Activated CD4-positive, alpha-beta T cell treated with anti-CD3 and anti-CD28 coated beads, Interleukin-2, amount 50 U/mL, for 24 hours (primary cell): ENCODE measurements around the gene CHAF1B.
A peak's percentile ranks its signal among the peaks of the same experiment; 100 is the strongest.

ENCODE experiments used
- DNase-seq, 2 donors: peaks; one replicate each; pipeline ENCODE4 v3.0.0-alpha.2; 2020; ENCODE audit warnings: low read depth in 1 of 2, low spot score in 1 of 2

Gene CHAF1B

GRCh38 chr21:36425286-36425685 is 40.1 kb downstream of the CHAF1B start:
- no peak for DNase-seq

- no peak for DNase-seq
Observed at GRCh38 chr21:36427502-36427901, 42.3 kb downstream of the CHAF1B start.

DNA sequence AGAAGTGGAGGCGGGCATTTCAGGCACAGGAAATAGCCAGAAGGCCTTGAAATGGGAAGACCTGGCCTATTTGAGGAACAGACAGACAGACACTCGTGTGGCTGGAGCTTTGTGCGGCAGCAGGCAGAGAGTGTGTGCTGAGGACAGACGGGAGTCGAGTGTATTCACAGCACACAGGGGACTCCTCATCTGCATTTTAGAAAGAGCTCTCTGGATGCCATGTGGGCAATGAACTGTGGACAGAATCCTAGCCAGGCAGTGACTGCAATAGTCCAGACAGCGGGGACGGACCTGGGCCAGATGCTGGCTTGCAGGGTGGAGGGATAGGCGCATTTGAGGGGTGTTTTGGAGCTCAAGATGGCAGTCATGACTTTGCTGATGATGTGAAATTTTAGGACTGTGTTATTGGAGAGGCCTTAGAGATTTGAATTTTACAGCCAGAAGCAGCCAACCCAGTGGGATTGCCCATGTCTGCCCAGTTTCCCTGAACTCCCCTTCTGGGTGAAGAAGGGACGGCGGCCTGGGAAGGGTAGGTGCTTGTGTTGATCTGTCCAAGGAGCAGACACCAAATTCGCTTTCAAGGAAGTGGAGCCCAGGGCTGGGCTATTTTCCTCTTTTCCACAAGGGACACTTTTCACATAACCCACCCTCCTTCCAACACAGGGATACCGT is 43.7 kb downstream of the CHAF1B start:
- no peak for DNase-seq

- peak; percentile 26 to 57 for DNase-seq
Observed at GRCh38 chr21:36429947-36430546, 44.9 kb downstream of the CHAF1B start.

DNA sequence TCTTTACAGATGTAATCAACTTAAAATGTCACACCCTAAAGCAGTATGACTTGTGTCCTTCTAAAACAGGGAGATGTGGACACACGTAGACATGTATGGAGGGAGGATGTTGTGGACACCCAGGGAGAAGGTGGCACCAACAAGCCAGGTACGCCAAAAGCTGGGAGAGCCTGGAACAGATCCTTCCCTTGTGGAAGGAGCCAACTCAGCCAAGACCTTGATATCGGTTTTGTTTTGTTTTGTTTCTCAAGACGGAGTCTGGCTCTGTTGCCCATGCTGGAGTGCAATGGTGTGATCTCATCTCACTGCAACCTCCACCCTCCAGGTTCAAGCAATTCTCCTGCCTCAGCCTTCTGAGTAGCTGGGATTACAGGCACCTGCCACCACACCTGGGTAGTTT is 45.6 kb downstream of the CHAF1B start:
- no peak for DNase-seq

DNA sequence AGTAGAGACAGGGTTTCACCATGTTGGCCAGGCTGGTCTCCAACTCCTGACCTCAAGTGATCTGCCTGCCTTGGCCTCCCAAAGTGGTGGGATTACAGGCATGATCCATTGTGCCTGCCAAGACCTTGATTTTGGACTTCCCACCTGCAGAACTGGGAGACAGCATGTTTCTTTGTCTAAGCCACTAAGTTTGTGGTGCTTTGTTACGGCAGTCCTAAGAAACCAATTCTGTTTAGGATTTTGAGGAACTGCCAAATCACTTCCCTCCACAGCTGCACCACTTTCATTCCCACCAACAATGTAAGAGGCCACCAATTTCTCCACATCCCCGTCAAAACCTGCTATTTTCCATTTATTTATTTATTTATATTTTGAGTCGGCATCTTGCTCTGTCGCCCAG is 46.1 kb downstream of the CHAF1B start:
- DNase-seq, result no peak

GRCh38 chr21:36433059-36433709 is 48.0 kb downstream of the CHAF1B start:
- DNase-seq, result no peak

GRCh38 chr21:36434144-36434543 is 49.0 kb downstream of the CHAF1B start:
- no peak for DNase-seq

GRCh38 chr21:36436829-36437744 is 51.9 kb downstream of the CHAF1B start:
- DNase-seq, result no peak

- DNase-seq, result no peak
Observed at GRCh38 chr21:36437745-36438128, 52.5 kb downstream of the CHAF1B start.

GRCh38 chr21:36441715-36442114 is 56.5 kb downstream of the CHAF1B start:
- no peak for DNase-seq

GRCh38 chr21:36446301-36446700 is 61.1 kb downstream of the CHAF1B start:
- DNase-seq, result no peak

DNA sequence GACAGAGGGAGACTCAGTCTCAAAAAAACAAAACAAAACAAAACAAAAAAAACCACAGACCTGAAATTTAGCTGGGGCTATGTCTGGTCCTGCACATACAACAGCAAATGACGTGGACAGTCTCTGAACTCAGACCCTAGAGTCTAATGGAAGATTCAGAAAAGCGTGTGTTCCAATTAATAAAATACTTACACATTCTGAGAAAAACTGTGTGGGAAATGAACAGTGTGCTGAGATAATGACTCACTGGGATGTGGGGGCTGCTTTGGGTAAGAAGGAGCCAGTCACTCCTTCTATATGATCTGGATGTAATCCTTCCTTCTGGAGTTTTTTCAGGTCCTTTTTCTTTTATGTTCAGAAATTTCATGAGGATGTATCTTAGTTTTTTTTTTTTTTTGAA is 65.3 kb downstream of the CHAF1B start:
- DNase-seq, result no peak

DNA sequence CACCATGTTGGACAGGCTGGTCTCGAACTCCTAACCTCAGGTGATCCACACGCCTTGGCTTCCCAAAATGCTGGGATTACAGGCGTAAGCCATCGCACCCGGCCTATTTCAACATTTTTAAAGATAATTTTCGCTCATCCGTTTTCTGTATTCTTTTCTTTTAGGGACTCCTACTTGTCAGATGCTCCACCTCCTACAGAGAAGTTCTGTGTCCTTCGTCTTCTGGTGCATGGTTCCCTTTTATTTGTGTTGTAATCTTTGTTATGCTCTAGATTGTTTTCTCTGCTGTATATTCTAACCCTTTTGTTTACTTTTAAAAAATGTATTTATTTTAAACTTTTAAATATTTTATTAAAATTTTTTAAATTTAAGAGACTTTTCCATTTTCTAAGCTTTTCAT is 66.3 kb downstream of the CHAF1B start:
- no peak for DNase-seq

DNA sequence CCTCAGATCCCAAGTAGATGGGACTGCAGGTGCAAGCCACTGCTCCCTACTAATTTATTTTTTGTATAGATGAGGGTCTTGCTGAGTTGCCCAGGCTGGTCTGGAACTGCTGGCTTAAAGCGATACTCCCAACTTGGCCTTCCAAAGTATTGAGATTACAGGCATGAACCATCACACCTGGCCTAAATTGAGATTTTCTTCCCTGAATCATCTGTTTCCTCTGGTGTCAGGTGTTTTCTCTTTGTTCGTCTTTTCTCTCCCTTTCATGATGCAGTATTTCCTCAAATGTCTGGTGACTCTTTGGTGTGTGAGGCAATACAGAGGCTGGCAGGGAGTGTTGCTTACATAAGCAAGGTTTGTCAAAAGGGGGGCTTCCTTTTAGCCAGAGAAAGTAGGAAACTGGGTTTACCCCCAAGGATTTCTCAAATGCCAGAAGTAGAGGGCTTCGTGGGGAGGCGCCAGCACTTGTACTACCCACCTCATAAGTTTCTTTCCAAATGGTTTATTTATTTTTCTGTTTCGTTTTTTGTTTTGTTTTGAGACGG is 67.2 kb downstream of the CHAF1B start:
- DNase-seq, result no peak

GRCh38 chr21:36454093-36454531 is 68.9 kb downstream of the CHAF1B start:
- no peak for DNase-seq

DNA sequence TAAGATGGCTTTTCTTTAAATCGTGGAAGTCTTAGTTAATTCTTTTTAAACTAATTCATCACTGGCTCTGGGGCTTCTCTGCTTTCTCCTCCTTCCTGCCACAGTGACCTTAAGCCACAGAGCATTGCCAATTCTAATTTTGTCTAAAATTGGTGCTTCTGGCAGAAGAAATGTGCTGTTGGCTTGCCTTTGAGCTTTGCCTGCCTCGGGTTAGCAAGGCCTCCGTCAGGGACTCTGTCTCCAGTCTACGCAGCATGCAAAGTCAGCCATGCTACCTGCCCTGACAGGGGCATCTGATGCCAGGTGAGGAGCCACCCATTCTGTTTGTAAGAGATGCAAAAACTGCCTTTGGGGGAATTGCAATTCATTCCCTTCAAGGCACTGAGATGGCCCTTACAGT is 69.5 kb downstream of the CHAF1B start:
- DNase-seq, result no peak

DNA sequence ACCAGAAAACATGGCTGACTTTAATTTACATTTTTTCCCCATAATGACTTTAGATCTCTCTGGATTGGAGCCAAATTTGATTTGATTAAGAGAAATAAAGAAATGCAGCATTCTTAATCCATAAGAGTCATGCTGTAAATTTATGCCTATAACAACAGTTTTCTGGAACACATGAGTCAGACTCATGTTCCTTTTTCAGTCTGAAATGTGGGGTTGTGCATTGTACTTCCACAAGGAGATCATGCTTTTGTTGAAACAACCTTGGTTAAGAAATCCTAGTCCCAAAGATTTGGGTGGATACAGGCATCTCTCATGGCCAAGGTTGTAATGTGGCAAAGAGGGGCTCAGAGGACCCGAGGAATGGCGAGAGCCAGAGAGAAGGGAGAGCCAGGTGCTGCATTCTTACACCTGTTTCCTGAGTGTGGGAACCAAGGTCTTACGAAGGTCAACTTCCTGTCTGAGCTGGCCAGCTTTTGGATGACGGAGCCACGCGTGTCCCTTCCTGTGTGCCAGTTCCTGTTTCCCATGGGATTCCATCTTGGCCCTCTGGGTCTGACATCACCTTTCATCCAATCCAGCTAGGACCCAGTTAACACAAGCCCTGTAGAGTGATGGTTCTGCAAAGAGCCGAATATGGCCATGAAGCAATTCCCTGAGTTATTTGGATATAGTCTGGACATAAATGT is 71.7 kb downstream of the CHAF1B start:
- no peak for DNase-seq

DNA sequence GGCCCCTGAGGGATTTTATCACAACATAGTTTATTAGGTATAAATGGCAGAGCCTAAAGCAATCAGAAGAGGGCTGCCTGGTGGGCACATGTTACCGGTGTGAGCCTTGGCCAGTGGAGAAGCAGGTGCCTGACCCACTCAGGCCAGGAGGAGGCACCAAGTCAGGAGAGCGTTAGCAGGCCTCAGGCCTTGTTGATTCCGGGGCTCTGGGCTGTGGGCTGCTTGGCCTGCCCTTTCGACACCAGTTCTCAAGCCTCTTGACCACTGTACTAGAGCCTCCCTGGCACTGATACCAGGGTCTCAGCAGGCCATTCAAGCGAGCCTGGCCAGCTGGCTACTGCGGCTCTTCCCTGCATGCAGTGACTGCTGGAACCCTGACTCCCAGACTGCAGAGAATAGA is 73.9 kb downstream of the CHAF1B start:
- no peak for DNase-seq

DNA sequence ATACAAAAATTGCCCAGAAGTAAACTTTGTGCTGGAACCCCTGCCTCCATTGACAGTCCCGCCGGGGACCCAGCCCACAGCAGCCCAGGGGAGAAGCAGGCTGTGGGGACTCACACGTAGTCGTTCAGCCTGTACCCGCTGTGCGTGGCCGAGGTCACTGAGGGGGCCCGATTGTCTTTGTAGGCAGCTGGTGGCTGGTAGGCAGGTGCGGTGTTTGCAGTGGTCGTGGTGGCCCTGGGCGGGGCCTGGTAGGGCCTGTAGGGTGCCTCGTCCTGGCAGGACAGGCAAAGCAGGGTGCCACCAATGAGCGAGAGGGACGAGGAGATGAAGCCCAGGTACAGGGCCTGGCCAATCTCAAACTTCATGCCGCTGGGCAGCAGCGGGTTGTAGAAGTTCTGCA is 75.7 kb downstream of the CHAF1B start:
- DNase-seq, result no peak
